GM21825 (cell line): ENCODE measurements around the gene LTBP2.

ENCODE experiments used
- ATAC-seq: cut with Tn5 transposase; IDR thresholded peaks from one replicate; pipeline ENCODE4 v1.9.1; 2021; ENCODE audit warnings: mild to moderate bottlenecking, moderate library complexity; ENCODE audit not compliant: unreplicated experiment

LTBP2 gene

DNA sequence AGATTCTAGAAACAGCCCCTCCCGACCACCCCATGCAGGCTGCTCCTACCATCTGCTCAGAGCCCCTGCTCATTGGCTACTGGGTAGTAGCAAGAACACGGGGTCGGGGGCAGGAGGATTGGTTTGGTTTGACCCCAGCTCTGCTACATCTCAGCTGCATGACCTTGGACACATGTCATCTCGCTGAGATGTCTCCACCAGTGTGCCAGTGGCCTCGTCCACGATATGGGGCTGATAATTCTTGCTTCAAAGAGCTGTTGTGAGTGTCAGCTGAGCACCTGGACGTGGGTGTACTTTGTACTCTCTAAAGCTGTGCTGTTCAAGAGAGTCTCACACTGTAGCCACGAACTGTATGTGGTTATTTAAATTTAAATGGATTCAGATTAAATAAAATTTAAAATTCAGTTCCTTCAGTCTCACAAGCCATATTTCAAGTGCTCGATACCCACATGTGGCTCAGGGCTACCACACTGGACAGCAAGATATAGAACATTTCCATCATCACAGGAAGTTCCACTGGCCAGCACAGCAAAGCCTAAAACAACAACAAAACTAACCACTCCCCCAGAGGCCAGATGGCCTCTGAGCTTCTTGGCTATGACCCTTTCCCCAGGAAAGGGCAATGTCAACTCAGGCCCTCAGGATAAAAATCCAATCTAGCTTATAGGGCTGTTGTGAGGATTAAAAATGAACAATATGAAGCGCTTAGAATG, 18.6 kb downstream of the LTBP2 start:
- no peak for ATAC-seq

DNA sequence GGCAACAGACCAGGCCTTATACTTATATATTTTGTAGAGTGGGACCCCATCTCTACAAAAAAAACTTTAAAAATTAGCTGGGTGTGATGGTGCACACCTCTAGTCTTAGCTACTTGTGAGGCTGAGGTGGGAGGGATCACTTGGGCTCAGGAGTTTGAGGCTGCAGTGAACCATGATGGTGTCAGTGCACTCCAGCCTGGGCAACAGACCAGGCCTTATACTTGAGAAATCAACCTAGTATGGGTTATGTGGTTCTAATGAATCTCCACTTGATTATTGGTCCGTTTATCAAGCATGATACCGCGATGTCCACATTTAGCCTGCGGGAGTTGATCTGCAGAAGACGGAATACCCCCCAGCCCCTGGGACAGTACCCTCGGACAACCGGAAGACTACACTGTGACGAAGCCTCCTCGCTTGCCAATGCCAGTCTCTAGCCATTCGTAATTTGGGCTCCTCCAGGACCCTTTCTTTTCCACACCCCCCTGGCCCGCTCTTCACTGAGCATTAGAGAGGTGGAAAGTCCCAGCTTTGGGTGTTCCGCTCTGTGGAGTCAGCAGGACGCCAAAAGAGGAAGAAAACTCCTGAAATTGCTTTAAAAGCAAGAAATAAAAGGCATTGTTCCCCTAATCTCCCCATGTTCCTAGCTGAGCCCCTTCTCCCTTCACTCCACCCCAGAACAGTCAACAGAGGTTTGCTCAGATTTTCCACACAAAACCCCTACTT, 19.4 kb downstream of the LTBP2 start:
- no peak for ATAC-seq

DNA sequence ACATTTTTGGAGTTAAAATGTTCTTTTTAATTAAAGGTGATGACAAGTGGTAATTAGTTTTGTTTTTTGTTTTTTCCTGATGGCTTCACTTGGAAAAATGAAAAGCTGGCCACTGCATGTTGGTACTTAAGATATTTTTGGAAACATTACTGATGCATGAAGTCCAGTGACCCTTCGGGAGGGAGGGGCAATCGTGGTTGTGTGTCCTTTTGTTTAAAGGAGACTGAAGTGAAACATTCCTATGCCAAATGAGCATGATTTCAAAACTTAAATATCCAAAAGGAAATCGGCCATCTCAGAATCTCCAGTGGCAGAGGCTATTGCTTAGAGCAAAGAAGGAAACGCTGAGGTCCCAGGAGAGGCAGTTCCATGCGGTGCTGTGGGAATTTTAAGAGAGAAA, 20.1 kb downstream of the LTBP2 start:
- no peak for ATAC-seq

DNA sequence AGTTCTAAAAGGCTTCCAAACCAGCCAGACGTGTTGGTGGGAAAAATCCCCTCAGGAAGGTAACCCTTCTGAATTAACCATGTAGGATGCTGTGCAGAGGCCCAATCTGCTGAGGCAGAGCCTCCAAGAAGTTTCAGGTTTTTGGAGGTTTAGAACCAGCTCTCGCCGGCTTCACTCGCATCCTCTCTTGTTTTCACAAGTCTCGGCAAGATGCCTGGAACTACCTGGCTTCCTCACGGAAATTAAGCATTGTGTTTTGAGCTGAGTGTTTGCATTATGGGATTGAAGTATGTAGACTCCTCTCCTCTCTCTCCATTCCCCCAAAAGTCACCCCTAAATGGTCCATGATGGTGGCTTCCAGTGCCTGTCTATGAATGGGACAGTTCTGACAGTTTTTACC, 20.6 kb downstream of the LTBP2 start:
- ATAC-seq = no peak

DNA sequence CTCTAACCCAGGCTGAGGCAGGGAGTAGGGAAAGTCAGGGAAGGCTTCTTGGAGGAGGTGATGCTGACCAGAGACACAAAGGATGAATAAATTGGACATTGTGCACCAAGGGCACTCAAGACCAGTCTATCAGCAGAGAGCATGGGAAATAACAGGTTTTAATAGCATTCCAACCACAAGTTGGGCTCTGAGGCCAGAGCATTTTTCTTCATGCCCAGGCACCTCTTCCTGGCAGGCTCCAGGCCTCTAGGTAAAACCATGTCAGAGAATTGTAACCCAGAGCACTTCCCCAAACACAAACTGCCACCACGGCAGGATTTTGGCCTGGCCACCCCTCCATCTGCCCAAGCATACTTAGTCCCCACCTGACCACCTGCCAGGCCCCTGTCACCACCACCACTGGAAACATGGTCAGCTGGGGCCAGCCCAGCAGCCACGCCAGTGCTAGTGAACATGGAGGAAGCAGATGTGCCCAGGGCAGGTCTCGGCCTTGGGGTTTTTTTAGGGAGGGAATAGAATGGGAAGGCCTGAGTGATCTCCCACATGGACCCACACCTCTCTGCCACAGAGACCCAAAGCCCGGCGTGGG, 22.7 kb downstream of the LTBP2 start:
- ATAC-seq = no peak

DNA sequence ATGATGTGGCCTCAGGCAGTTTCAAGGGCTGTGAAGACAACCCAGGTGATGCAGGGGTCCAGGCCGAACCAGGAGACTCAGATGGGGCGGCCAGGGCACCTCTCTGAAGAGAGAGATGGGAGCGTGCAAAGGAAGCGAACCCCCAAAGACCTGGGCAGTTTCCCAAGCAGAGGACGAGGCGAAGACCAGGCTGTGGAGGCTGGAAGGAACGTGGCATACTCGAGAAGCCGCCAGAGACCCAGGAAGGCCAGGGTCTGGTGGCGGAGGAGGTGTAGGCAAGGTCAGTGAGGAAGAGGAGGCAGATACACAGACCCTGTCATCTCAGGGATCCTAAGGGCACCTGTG, 24.7 kb downstream of the LTBP2 start:
- no peak for ATAC-seq

DNA sequence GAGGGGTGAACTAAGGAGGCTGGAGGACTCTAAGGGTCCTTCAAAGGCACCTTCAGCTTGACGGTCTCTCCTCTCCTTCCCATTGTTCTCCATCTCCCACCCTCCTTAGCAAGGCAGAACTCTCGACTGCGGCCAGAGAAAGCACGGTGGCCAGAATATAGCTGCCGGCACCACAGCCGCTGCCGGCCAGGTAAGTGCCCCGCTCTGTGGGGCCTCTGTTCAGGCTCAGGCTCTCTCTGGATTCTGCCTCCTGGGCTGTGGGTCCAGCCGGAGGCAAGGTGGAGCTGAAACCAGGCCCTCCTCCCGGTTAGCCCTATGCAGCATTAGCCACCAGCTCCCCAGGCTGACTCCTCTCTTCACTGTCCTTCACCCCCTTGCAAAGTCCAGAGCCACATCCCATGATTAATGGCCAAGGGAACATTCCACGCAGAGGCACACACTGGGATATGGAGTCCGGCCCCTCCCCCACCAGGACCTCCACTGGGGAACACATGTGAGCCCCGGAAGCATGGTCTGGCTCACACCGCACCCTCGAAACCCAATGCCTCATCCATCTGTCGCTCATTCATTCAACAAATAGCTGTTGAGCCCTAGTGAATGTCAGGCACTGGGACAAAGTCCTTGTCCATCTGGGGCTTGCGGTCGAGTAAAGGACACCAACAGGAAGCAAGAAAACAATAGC, 25.2 kb downstream of the LTBP2 start:
- ATAC-seq = no peak

DNA sequence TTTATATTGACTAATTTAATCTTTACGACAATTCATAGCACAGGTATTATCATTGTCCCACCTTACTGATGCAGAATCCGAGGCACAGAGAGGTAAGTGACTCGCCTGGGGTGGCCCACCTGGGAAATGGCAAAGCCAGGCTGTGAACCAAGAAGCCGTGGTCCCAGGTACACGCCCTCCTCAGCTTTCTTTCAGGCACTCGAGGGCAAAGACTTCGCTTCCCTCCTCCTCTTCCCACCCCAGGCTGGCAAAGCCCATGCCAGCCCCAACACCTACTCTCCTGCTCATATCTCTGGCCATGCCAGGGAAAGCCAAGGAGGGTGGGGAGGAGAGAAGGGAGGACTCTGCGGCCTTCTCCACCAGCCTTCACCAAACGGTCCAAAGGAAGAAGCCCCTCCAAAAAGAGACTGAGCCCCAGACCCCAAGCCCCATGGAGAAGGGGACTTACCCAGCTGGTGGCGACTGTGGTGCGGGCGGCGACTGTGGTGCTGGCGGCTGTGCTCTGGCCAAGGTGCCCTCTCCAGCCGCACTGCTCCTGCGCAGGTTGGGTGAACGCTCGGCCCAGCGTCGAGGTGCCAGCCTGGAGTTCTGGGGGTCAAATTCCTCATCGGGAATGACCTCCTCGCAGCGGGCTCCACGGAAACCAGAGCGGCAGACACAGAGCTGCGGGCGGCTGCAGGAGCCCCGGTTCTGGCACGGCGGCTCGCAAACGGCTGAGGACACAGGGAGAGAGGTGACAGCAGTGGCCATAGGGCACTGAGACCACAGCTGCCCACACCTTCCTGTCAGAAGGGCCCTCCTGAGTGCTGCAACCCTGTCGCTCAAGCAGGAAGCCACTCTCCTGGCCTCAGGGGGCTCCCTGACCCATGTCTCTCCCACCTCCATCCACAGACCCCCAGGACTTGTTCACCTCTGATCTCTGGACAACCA, 26.4 kb downstream of the LTBP2 start:
- no peak for ATAC-seq

DNA sequence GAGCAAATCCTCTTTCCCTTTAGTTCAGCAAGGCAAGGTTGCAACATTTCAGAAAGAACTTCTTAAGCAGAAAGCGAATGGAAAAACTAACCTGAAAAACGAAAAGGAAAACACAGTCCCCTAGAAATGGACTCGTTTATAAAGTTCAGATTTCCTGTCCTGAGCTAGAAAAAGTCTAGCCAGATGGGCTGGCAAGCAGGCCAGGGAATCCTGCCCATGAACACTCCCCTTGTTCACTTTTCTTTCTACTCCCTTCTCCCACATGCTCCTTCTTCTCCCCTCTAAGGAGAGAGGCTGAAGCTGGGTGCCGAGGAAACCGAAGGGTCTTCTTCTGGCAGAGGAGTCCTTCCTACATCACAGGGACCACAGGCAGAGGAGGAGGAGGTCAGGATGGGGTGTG, 27.1 kb downstream of the LTBP2 start:
- no peak for ATAC-seq

DNA sequence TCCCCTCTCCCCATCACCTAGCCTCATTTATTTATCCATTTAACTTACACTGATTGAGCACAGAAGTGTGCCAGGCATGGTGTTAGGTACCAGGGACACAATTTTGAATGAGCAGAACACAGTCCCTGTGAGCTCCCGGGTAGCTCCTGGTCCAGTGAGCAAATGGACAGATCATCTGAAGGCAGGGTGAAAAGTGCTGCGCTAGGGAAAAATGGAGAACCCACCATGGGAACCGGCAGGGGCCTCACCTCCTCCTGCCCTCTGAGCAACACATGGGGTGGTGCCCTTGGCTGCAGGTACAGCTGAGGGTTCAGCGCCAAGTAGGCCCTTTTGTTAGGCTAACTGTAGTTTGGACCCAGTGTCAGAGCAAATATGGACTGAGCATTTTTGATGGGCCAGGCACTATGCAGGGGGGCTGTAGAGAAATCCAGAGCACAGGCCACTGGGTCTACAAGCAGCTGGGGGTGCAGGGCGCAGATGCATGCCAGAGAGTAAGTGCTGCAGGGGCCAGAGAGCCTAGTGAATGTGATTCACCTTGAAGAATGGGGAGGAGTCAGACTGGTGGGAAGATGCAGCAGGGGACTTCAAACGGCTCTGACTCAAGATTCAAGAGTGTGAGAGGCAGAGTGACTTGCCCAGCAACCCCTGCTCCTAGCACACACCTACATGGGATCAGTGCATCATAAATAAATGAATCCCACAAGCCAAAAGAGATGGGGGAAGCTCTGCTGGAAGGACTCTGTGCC, 28.2 kb downstream of the LTBP2 start:
- no peak for ATAC-seq

DNA sequence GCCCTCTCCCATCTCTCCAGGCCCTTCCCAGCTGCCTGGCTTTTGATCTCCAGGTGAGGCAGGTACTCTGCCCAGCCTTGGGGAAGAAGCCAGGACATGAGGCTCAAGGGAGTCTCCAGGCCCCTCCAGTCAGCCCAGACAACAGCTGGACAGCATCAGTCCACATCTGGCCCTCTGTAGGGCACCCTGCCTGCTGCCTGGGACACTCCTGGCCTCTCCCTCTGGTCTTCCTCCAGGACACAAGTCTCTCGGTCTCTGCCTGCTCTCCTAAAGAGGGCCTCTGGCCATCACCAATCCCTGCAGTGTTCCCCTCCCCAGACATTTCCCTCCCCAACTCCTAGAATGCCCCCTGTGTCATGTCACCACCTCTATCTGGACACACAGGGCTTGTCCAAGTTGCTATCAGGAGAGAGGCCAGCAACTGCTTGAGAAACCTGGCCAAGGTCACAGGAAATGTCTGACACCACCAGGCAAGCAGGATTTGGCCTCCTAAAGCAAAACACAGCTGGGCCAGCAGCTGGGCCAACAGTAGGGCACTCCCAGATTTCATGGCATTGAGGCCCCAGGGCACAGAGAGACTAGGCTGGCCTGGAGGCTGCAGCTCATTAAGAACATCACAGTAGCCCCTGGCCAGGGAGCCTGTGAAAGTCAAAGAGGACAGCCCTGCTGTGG, 29.0 kb downstream of the LTBP2 start:
- no peak for ATAC-seq

DNA sequence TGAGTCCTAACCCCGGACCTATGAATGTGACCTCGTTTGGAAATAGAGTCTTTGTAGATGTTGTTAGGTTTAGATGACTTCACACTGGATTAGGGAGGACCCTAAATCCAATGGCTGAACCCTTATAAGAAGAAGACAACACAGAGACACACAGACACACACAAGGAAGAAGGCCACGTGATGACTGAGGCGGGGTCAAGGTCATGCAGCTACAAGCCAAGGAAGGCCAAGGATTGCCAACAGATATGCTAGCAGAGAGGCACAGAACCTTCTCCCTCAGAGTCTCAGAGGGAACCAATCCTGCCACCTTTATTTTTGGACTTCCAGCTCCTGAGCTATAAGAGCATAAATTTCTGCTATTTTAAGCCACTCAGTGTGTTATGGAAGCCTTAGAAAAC, 31.8 kb downstream of the LTBP2 start:
- ATAC-seq = no peak

DNA sequence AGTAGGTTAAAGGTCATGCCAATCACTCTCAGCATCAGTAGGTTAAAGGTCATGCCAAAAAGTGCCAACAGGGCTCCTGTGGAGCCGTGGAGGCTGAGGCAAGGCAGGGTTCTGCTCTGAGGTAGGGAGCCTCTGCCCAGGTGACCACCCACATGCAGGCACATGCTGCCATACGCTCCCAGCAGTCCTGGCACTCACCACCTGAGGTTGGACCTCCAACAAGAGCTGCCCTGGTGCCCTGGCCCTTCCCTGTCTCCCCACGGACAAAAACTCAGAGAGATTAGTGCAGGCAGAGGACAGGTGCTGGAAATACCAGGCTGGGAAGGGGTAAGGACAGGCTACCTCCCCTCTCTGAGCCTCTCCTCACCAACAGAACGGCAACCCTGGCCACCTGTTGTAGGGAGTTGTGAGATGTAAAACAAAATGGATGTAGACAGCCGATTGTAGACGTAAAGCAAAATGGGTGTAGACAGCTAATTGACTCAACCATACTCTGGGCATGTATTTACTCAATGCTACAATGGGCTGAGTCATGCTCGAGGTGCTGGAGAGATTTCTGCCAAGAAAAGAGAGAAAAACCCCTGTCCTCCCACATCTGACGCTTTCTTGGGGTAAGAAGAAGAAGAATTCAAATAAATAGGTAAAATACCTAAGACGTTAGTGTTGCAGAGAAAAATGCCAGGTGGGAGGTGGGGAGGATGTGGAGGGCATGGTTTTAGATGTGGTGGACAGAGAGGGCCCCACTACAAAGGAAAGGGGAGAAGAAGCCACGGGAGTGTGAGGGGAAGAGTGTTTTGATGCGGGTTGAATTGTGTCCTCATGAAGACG, 32.4 kb downstream of the LTBP2 start:
- no peak for ATAC-seq

DNA sequence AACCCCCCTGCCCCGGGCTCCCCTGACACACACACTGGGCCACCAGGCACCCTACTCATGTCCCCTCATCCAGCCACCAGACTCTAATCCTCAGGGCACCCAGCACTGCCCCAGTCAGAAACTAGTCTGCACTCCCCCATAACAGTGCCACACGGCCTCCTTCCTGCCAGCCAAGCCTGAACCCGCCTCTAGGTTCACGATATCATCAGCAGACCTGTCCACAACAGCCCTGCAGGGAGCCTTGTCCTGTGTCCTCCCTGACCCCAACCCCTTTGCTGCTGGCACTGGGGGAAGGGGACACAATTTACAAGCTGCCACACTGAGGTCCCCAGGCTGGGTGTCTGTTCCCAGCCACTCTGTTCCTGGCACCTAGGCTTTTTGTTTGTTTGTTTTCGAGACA, 33.6 kb downstream of the LTBP2 start:
- no peak for ATAC-seq

DNA sequence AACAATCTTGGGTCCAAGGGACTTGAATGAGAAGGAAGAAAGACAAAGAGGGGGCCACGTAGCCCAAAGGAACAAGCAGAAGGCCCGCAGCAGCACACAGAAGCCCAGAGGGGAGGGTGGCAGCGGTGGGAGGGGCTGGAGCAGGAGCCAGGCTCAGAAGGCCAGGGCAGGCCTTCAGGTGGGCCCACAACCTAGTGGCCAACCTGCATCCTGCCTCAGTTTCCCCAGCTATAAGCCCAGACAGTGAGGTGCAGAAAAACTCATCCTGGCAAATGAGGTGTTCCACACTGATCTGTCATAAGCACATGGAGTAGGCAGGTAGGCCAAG, 34.1 kb downstream of the LTBP2 start:
- no peak for ATAC-seq

DNA sequence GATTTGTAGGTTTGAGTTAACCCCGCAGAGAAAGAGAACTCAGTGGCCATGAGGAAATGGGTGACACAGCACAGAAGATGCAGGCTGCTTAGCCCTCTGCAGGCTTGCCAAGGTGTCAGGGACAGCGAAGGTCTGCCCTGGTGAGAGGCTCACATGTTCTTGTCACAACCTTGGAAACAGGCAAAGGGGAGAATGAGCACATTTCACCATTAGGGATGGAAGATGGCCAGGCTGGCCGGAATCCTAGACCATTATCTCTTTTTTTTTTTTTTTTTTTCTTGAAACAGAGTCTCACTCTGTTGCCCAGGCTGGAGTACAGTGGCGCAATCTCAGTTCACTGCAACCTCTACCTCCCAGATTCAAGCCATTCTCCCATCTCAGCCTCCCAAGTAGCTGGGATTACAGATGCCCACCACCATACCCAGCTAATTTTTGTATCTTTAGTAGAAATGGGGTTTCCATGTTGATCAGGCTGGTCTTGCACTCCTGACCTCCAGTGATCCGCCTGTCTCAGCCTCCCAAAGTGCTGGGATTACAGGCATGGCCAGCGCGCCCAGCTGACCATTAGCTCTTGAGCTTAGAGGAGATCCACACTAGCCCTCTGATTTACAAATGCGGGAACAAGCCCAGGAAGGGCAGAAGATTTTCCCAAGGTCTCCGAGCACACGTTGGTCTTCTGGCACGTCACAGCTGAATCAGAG, 34.6 kb downstream of the LTBP2 start:
- ATAC-seq = no peak

DNA sequence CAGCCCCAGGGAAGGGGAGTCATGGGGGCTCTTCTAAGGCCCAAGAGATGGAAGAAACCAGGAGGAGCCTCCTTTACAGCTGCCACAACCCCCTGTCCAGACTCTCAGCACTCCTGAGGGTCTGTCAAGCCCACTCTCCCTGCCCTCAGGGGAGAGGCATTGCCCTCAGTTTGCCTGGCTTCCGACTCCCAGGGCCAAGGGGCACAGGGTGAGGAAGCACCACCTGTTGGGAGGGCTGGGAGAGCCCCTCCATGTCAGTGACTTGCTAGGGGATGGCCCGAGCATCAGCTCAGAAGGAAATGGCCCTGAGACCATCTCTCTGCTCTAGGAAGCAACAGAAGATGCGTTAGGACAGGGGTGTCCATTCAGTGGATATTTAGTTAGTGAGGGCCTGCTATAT, 36.1 kb downstream of the LTBP2 start:
- ATAC-seq = no peak

DNA sequence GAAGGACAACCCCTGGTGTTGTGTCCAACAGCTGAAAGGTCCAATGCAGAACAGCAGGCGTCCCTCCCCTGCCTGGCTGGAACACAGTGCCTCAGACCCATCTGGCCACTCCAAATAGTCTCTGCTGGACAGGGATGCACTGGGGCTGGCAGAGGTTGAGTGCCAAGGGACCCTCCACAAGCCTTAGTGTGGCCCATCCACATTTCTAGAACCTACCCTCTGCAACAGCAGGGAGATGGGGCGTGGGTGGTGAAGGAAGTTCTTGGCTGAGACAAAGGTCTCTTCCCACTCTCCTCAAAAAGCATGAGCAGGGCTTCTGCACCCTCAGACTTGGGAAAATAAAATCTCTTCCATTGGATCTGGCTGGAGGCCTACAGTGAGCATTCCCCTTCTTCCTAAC, 36.5 kb downstream of the LTBP2 start:
- ATAC-seq = no peak
